PFSK-1 (cell line): ENCODE measurements around the gene NAP1L4.

Experiments
- FOXP2 ChIP-seq: optimal IDR thresholded peaks from 2 replicates; pipeline ENCODE3; 2011; ENCODE audit warnings: borderline replicate concordance, control low read depth, inconsistent platforms; ENCODE audit not compliant: insufficient read depth; ENCODE audit errors: extremely low read length, extremely low read depth
- POLR2AphosphoS5 ChIP-seq: IDR thresholded peaks from 2 replicates; pipeline ENCODE4 v1.6.1; 2012; ENCODE audit warnings: low read depth, mild to moderate bottlenecking, control low read depth, low read length, moderate library complexity
- REST ChIP-seq, 2 experiments: IDR thresholded peaks; 2 replicates each; pipeline versions ENCODE4 v1.6.1 to v1.8.0; 2011 to 2012; ENCODE audit warnings: low read depth in 2 of 2, low read length in 2 of 2, control low read depth in 1 of 2, inconsistent platforms in 1 of 2, mild to moderate bottlenecking in 1 of 2, moderate library complexity in 1 of 2; ENCODE audit not compliant: insufficient read depth in 1 of 2
- SIN3A ChIP-seq: IDR thresholded peaks from 2 replicates; pipeline ENCODE4 v1.6.1; 2012; ENCODE audit warnings: mild to moderate bottlenecking, low read length, moderate library complexity, borderline replicate concordance; ENCODE audit not compliant: insufficient read depth
- TAF1 ChIP-seq: IDR thresholded peaks from 2 replicates; pipeline ENCODE4 v1.6.1; 2012; ENCODE audit warnings: low read length, control low read depth, borderline replicate concordance; ENCODE audit not compliant: insufficient read depth

The NAP1L4 gene

GRCh38 chr11:2980168-2980840 is 11.8 kb downstream of the NAP1L4 start:
- TF ChIP-seq FOXP2: no peak
- no peak for TF ChIP-seq POLR2AphosphoS5
- TF ChIP-seq REST (IDR thresholded peaks at IDR 0.05; ENCODE audit: insufficient read depth in 1 of 2, low read depth in 2 of 2, low read length in 2 of 2): no peak
- TF ChIP-seq SIN3A: no peak
- no peak for TF ChIP-seq TAF1

GRCh38 chr11:2977113-2977512 is 15.0 kb downstream of the NAP1L4 start:
- TF ChIP-seq REST (IDR thresholded peaks at IDR 0.05; ENCODE audit: insufficient read depth in 1 of 2, low read depth in 2 of 2, low read length in 2 of 2): no peak
- no peak for TF ChIP-seq POLR2AphosphoS5
- TF ChIP-seq FOXP2: no peak
- TF ChIP-seq TAF1: no peak
- TF ChIP-seq SIN3A: no peak

- TF ChIP-seq TAF1 (no peak), FOXP2 (no peak), REST (IDR thresholded peaks at IDR 0.05; ENCODE audit: insufficient read depth in 1 of 2, low read depth in 2 of 2, low read length in 2 of 2) (no peak), SIN3A (no peak), POLR2AphosphoS5 (no peak)
Measured at GRCh38 chr11:2976294-2977063, 15.7 kb downstream of the NAP1L4 start.

GRCh38 chr11:2975594-2975993 is 16.5 kb downstream of the NAP1L4 start:
- TF ChIP-seq POLR2AphosphoS5 (no peak), FOXP2 (no peak), SIN3A (no peak), REST (IDR thresholded peaks at IDR 0.05; ENCODE audit: insufficient read depth in 1 of 2, low read depth in 2 of 2, low read length in 2 of 2) (no peak), TAF1 (no peak)
